Measurements from ENCODE around the gene ABCB9.
A peak's percentile ranks its signal among the peaks of the same experiment; 100 is the strongest.

Gene ABCB9

GRCh38 chr12:122889761-122890520 lies 76.3 kb downstream of the ABCB9 start:
- Histone ChIP-seq H3K4me2 (ENCODE audit: low read length) (no peak overlapping the region; the same call in 1 of the 2 replicates), H4K20me1 (ENCODE audit: control insufficient read depth, insufficient read depth, low read depth, low read length) (no peaks in the 10 kb centered on the region), H3K27me3 (ENCODE audit: control insufficient read depth, low read length) (peaks cover 5% of the 10 kb centered on the region; the same call in 1 of the 2 replicates), H3K36me3 (ENCODE audit: control insufficient read depth, low read length) (no peaks in the 10 kb centered on the region), H3K9me3 (ENCODE audit: control insufficient read depth, insufficient read depth, low read length) (no peaks in the 10 kb centered on the region), H3K27ac (ENCODE audit: low read depth, low read length) (no peak overlapping the region), H3K9me2 (replicated peaks; ENCODE audit: control insufficient read depth, low read length) (no peaks in the 10 kb centered on the region), H3K4me1 (ENCODE audit: control insufficient read depth, low read length) (peaks cover 51% of the 10 kb centered on the region), H3K4me3 (ENCODE audit: low read length) (no peak overlapping the region), H3F3A (ENCODE audit: control insufficient read depth, insufficient read depth) (peaks cover 15% of the 10 kb centered on the region), H3K79me2 (ENCODE audit: control insufficient read depth, low read length) (no peaks in the 10 kb centered on the region; the same call in 1 of the 2 replicates)
- no peak for TF ChIP-seq CTCF (IDR thresholded peaks at IDR 0.05; ENCODE audit: low read depth, low read length, poor library complexity, severe bottlenecking)
- TF ChIP-seq EZH2phosphoT487 (IDR thresholded peaks at IDR 0.05; ENCODE audit: borderline replicate concordance, low read length): no peak

GRCh38 chr12:122888232-122888752 lies 78.0 kb downstream of the ABCB9 start:
- Histone ChIP-seq H4K20me1 (ENCODE audit: control insufficient read depth, insufficient read depth, low read depth, low read length) (no peaks in the 10 kb centered on the region), H3F3A (ENCODE audit: control insufficient read depth, insufficient read depth) (peaks cover 14% of the 10 kb centered on the region), H3K79me2 (ENCODE audit: control insufficient read depth, low read length) (no peaks in the 10 kb centered on the region; the same call in 1 of the 2 replicates)

GRCh38 chr12:122887819-122888212 lies 78.4 kb downstream of the ABCB9 start:
- Histone ChIP-seq H3K4me2 (ENCODE audit: low read length) (peak overlapping the region; percentile 82), H3F3A (ENCODE audit: control insufficient read depth, insufficient read depth) (peaks cover 14% of the 10 kb centered on the region), H3K4me1 (ENCODE audit: control insufficient read depth, low read length) (peaks cover 53% of the 10 kb centered on the region), H3K9me2 (replicated peaks; ENCODE audit: control insufficient read depth, low read length) (no peaks in the 10 kb centered on the region), H3K27me3 (ENCODE audit: control insufficient read depth, low read length) (no peaks in the 10 kb centered on the region; the same call in 1 of the 2 replicates), H4K20me1 (ENCODE audit: control insufficient read depth, insufficient read depth, low read depth, low read length) (no peaks in the 10 kb centered on the region), H3K27ac (ENCODE audit: low read depth, low read length) (peak overlapping the region; percentile 44), H3K36me3 (ENCODE audit: control insufficient read depth, low read length) (no peaks in the 10 kb centered on the region), H3K79me2 (ENCODE audit: control insufficient read depth, low read length) (no peaks in the 10 kb centered on the region; the same call in 1 of the 2 replicates), H3K4me3 (ENCODE audit: low read length) (peak overlapping the region; percentile 66), H3K9me3 (ENCODE audit: control insufficient read depth, insufficient read depth, low read length) (no peaks in the 10 kb centered on the region)
- no peak for TF ChIP-seq CTCF (IDR thresholded peaks at IDR 0.05; ENCODE audit: low read depth, low read length, poor library complexity, severe bottlenecking)
- no peak for TF ChIP-seq EZH2phosphoT487 (IDR thresholded peaks at IDR 0.05; ENCODE audit: borderline replicate concordance, low read length)

More at GRCh38 chr12:122888232-122888752, 78.0 kb downstream of the ABCB9 start:
- Histone ChIP-seq H3K9me2 (replicated peaks; ENCODE audit: control insufficient read depth, low read length) (no peaks in the 10 kb centered on the region), H3K4me1 (ENCODE audit: control insufficient read depth, low read length) (peaks cover 51% of the 10 kb centered on the region), H3K36me3 (ENCODE audit: control insufficient read depth, low read length) (no peaks in the 10 kb centered on the region), H3K4me2 (ENCODE audit: low read length) (peak overlapping the region; percentile 82), H3K9me3 (ENCODE audit: control insufficient read depth, insufficient read depth, low read length) (no peaks in the 10 kb centered on the region), H3K4me3 (ENCODE audit: low read length) (peak overlapping the region; percentile 66), H3K27ac (ENCODE audit: low read depth, low read length) (peak overlapping the region; percentile 44), H3K27me3 (ENCODE audit: control insufficient read depth, low read length) (no peaks in the 10 kb centered on the region; the same call in 1 of the 2 replicates)
- TF ChIP-seq EZH2phosphoT487 (IDR thresholded peaks at IDR 0.05; ENCODE audit: borderline replicate concordance, low read length): no peak
- no peak for TF ChIP-seq CTCF (IDR thresholded peaks at IDR 0.05; ENCODE audit: low read depth, low read length, poor library complexity, severe bottlenecking)

All from DOHH2 (cell line).